Hematopoietic multipotent progenitor cell treated with erythropoietin and hydrocortisone succinate and interleukin-3 and kit ligand, for 15 days (in vitro differentiated cells): ENCODE measurements around the gene JPT2.
A peak's percentile ranks its signal among the peaks of the same experiment; 100 is the strongest.
"Not testable (repeated sequence)": the region's sequence is repeated elsewhere in the genome, so short reads cannot be mapped to it uniquely, and the experiment has no call there.

ENCODE experiments used
- DNase-seq: peaks from one replicate; pipeline ENCODE4 v3.0.0-alpha.2; 2015; ENCODE audit warnings: low spot score

Gene JPT2

GRCh38 chr16:1707193-1707790 is 29.2 kb downstream of the JPT2 start:
- DNase-seq: peak; percentile 26

GRCh38 chr16:1708083-1708767 is 30.1 kb downstream of the JPT2 start:
- DNase-seq: no peak

GRCh38 chr16:1708768-1709180 is 30.7 kb downstream of the JPT2 start:
- peak; percentile 70 for DNase-seq

- DNase-seq: no peak
These were observed 31.3 kb downstream of the JPT2 start for GRCh38 chr16:1709356-1709755.

GRCh38 chr16:1710811-1711507 is 32.9 kb downstream of the JPT2 start:
- DNase-seq: no peak

- DNase-seq: no peak
These were observed 34.7 kb downstream of the JPT2 start for GRCh38 chr16:1712791-1713261.

GRCh38 chr16:1713331-1713730 is 35.3 kb downstream of the JPT2 start:
- no peak for DNase-seq

GRCh38 chr16:1713933-1714332 is 35.9 kb downstream of the JPT2 start:
- DNase-seq: no peak

GRCh38 chr16:1715220-1715619 is 37.1 kb downstream of the JPT2 start:
- no peak for DNase-seq

GRCh38 chr16:1718236-1718635 is 40.2 kb downstream of the JPT2 start:
- DNase-seq: not testable (repeated sequence)

GRCh38 chr16:1719559-1720229 is 41.6 kb downstream of the JPT2 start:
- DNase-seq: not testable (repeated sequence)

GRCh38 chr16:1721372-1721771 is 43.3 kb downstream of the JPT2 start:
- DNase-seq: no peak

GRCh38 chr16:1723450-1724147 is 45.5 kb downstream of the JPT2 start:
- peak; percentile 69 for DNase-seq

- DNase-seq: no peak
These were observed 46.4 kb downstream of the JPT2 start for GRCh38 chr16:1724491-1724890.

- no peak for DNase-seq
These were observed 48.8 kb downstream of the JPT2 start for GRCh38 chr16:1726661-1727502.

GRCh38 chr16:1727651-1728624 is 49.9 kb downstream of the JPT2 start:
- DNase-seq: no peak

- DNase-seq: no peak
These were observed 50.9 kb downstream of the JPT2 start for GRCh38 chr16:1729026-1729425.

- no peak for DNase-seq
These were observed 51.4 kb downstream of the JPT2 start for GRCh38 chr16:1729445-1729844.

GRCh38 chr16:1731073-1731472 is 53.0 kb downstream of the JPT2 start:
- DNase-seq: no peak

- no peak for DNase-seq
These were observed 53.5 kb downstream of the JPT2 start for GRCh38 chr16:1731603-1732002.
